ENCODE data around the gene HIPK2.

- TF ChIP-seq CEBPB (IDR thresholded peaks at IDR 0.05; ENCODE audit: low read depth, low read length), result peak; percentile 40; the same call in 1 of the 2 replicates
- TF ChIP-seq CTCF (conservative IDR thresholded peaks at IDR 0.05; ENCODE audit: low read depth, low read length), result no peak
- TF ChIP-seq MAZ (IDR thresholded peaks at IDR 0.05; ENCODE audit: borderline replicate concordance, low read depth, low read length), result no peak
- TF ChIP-seq, protein P1, sequence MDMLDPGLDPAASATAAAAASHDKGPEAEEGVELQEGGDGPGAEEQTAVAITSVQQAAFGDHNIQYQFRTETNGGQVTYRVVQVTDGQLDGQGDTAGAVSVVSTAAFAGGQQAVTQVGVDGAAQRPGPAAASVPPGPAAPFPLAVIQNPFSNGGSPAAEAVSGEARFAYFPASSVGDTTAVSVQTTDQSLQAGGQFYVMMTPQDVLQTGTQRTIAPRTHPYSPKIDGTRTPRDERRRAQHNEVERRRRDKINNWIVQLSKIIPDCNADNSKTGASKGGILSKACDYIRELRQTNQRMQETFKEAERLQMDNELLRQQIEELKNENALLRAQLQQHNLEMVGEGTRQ (IDR thresholded peaks at IDR 0.05; ENCODE audit: low read depth, low read length), result no peak
- TF ChIP-seq POLR2A (IDR thresholded peaks at IDR 0.05; ENCODE audit: low read depth, low read length), result no peak
- no peak for TF ChIP-seq RCOR1 (IDR thresholded peaks at IDR 0.05; ENCODE audit: insufficient replicate concordance, low read length)
- TF ChIP-seq, protein P2, sequence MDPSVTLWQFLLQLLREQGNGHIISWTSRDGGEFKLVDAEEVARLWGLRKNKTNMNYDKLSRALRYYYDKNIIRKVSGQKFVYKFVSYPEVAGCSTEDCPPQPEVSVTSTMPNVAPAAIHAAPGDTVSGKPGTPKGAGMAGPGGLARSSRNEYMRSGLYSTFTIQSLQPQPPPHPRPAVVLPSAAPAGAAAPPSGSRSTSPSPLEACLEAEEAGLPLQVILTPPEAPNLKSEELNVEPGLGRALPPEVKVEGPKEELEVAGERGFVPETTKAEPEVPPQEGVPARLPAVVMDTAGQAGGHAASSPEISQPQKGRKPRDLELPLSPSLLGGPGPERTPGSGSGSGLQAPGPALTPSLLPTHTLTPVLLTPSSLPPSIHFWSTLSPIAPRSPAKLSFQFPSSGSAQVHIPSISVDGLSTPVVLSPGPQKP (IDR thresholded peaks at IDR 0.05; ENCODE audit: borderline replicate concordance, low read depth, low read length), result no peak
- TF ChIP-seq RFX5 (IDR thresholded peaks at IDR 0.05; ENCODE audit: low read depth, low read length), result no peak
- TF ChIP-seq MAFK (IDR thresholded peaks at IDR 0.05; ENCODE audit: low read depth, low read length), result no peak
- no peak for TF ChIP-seq BHLHE40 (IDR thresholded peaks at IDR 0.05; ENCODE audit: low read depth, low read length)
- TF ChIP-seq NFE2L2 (IDR thresholded peaks at IDR 0.05; ENCODE audit: low read depth, low read length), result no peak
- TF ChIP-seq FOS (IDR thresholded peaks at IDR 0.05; ENCODE audit: low read depth, low read length), result no peak
- TF ChIP-seq CHD1 (IDR thresholded peaks at IDR 0.05; ENCODE audit: low read depth, low read length), result no peak
These were observed 120.1 kb downstream of the HIPK2 start for GRCh38 chr7:139657725-139658124.

Data from IMR-90 (cell line).